CD8-positive, alpha-beta memory T cell (primary cell): ENCODE results near the gene FZR1. TPM values are rescaled to one million over a fixed set of nuclear protein-coding genes. Genes with fewer than 3 reads are reported as not detected.
A peak's percentile ranks its signal among the peaks of the same experiment; 100 is the strongest.

Experiments used
- CTCF ChIA-PET: fragments of 350-600 bp; sonication (Branson Sonifier 250); formaldehyde crosslinking; loops from one replicate; lab custom pipeline; 2021; ENCODE audit warnings: antibody characterized with exemption; lab: Charles Lee
- POLR2A ChIA-PET: fragments of 350-600 bp; sonication (Branson Sonifier 250); formaldehyde crosslinking; loops from one replicate; lab custom pipeline; 2021; ENCODE audit warnings: antibody characterized with exemption; lab: Charles Lee
- DNase-seq, 5 donors: peaks; one replicate each; pipeline versions ENCODE4 v3.0.0 to v3.0.0-alpha.2; 2020 to 2022; ENCODE audit warnings: mixed read lengths in 1 of 5
- H3K27ac ChIP-seq: one replicate; pipeline ENCODE4 v1.7.0; 2013; ENCODE audit warnings: low read depth, mild to moderate bottlenecking, low read length, moderate library complexity
- H3K27me3 ChIP-seq: 2 replicates; pipeline ENCODE4 v1.7.0; 2013; ENCODE audit warnings: low read length, mild to moderate bottlenecking; ENCODE audit not compliant: insufficient read depth, poor library complexity, severe bottlenecking
- H3K36me3 ChIP-seq: 2 replicates; pipeline ENCODE4 v1.7.0; 2013; ENCODE audit warnings: mild to moderate bottlenecking, low read length, moderate library complexity; ENCODE audit not compliant: insufficient read depth
- H3K4me1 ChIP-seq: 2 replicates; pipeline ENCODE4 v1.7.0; 2013; ENCODE audit warnings: mild to moderate bottlenecking, low read length, moderate library complexity; ENCODE audit not compliant: insufficient read depth
- H3K4me3 ChIP-seq: 2 replicates; pipeline ENCODE4 v1.7.0; 2013; ENCODE audit warnings: mild to moderate bottlenecking, low read length
- H3K9me3 ChIP-seq: 2 replicates; pipeline ENCODE4 v1.7.0; 2013; ENCODE audit warnings: mild to moderate bottlenecking, low read length
- H3K27ac Mint-ChIP-seq, 8 donors: one replicate each; pipeline ENCODE4 v1.8.0; 2020 to 2021; ENCODE audit warnings: mixed read lengths in 8 of 8, mild to moderate bottlenecking in 6 of 8, inconsistent platforms in 3 of 8, moderate library complexity in 3 of 8
- H3K27me3 Mint-ChIP-seq, 2 donors: one replicate each; pipeline ENCODE4 v1.8.0; 2020 to 2021; ENCODE audit warnings: mixed read lengths in 2 of 2, mild to moderate bottlenecking in 1 of 2, moderate library complexity in 1 of 2
- H3K36me3 Mint-ChIP-seq, 3 donors: one replicate each; pipeline ENCODE4 v1.8.0; 2020 to 2021; ENCODE audit warnings: mixed read lengths in 3 of 3, inconsistent platforms in 1 of 3, mild to moderate bottlenecking in 1 of 3
- H3K4me1 Mint-ChIP-seq, 3 donors: one replicate each; pipeline ENCODE4 v1.8.0; 2020 to 2021; ENCODE audit warnings: mixed read lengths in 3 of 3, inconsistent platforms in 1 of 3, mild to moderate bottlenecking in 1 of 3
- H3K4me3 Mint-ChIP-seq, 7 donors: one replicate each; pipeline ENCODE4 v1.8.0; 2020 to 2021; ENCODE audit warnings: mixed read lengths in 7 of 7, mild to moderate bottlenecking in 6 of 7, moderate library complexity in 4 of 7, inconsistent platforms in 2 of 7
- H3K9me3 Mint-ChIP-seq, 5 donors: one replicate each; pipeline ENCODE4 v1.8.0; 2020 to 2022; ENCODE audit warnings: mixed read lengths in 5 of 5, mild to moderate bottlenecking in 3 of 5, moderate library complexity in 2 of 5, inconsistent platforms in 1 of 5
- polyA plus RNA-seq: library from polyadenylated mRNA; unstranded; fragments of 300-500 nt; fragmentation: Illumina TruSeq; gene quantifications from one replicate; pipeline ENCODE4 v1.2.3, GENCODE V29; 2021
- total RNA-seq, 2 experiments: library from RNA; stranded (reverse); gene quantifications; one replicate each; pipeline ENCODE4 v1.2.3, GENCODE V29; 2021

FZR1 gene
- total and polyA plus RNA-seq, 3 experiments from 2014 or later = 14.4 to 36.9 (median 36.7) TPM

GRCh38 chr19:3534375-3535234 is 28.5 kb downstream of the FZR1 start:
- peak overlapping the region in 1 of 8 donors; percentile 85 for H3K27ac Mint-ChIP-seq
- ChIA-PET CTCF (interaction anchor here (1.4 kb wide), 1 partner anchor 11 kb away, joined by 4 read pairs; no protein-coding TSS in a partner anchor), POLR2A (no interaction called here)
- peaks cover 0 to 48% (median 1%) of the 10 kb centered on the region in 3 donors for H3K36me3 Mint-ChIP-seq
- no peak overlapping the region for H3K4me3 ChIP-seq
- H3K27me3 ChIP-seq = no peaks in the 10 kb centered on the region
- no peaks in the 10 kb centered on the region for H3K9me3 Mint-ChIP-seq
- no peaks in the 10 kb centered on the region for H3K27me3 Mint-ChIP-seq
- H3K4me1 ChIP-seq = no peaks in the 10 kb centered on the region
- H3K4me3 Mint-ChIP-seq = no peak overlapping the region
- H3K36me3 ChIP-seq = no peaks in the 10 kb centered on the region
- no peak overlapping the region for H3K27ac ChIP-seq
- no peak for DNase-seq
- H3K4me1 Mint-ChIP-seq = peaks cover 0 to 1% (median 0%) of the 10 kb centered on the region in 3 donors
- H3K9me3 ChIP-seq = no peaks in the 10 kb centered on the region

GRCh38 chr19:3535235-3535535 is 29.1 kb downstream of the FZR1 start:
- no peaks in the 10 kb centered on the region for H3K4me1 ChIP-seq
- H3K4me1 Mint-ChIP-seq = peaks cover 0 to 1% (median 0%) of the 10 kb centered on the region in 3 donors
- peaks cover 0 to 50% (median 3%) of the 10 kb centered on the region in 3 donors for H3K36me3 Mint-ChIP-seq
- H3K27ac ChIP-seq = no peak overlapping the region
- no peak for DNase-seq
- H3K27ac Mint-ChIP-seq = no peak overlapping the region
- H3K36me3 ChIP-seq = no peaks in the 10 kb centered on the region
- no peaks in the 10 kb centered on the region for H3K27me3 Mint-ChIP-seq
- H3K27me3 ChIP-seq = no peaks in the 10 kb centered on the region
- H3K4me3 Mint-ChIP-seq = no peak overlapping the region
- no peaks in the 10 kb centered on the region for H3K9me3 Mint-ChIP-seq
- CTCF ChIA-PET = no interaction called here
- H3K4me3 ChIP-seq = no peak overlapping the region
- no peaks in the 10 kb centered on the region for H3K9me3 ChIP-seq
- POLR2A ChIA-PET = no interaction called here

GRCh38 chr19:3535563-3535965 is 29.5 kb downstream of the FZR1 start:
- no peaks in the 10 kb centered on the region for H3K27me3 Mint-ChIP-seq
- H3K27me3 ChIP-seq = no peaks in the 10 kb centered on the region
- no peak overlapping the region for H3K4me3 Mint-ChIP-seq
- no peaks in the 10 kb centered on the region for H3K9me3 ChIP-seq
- no peaks in the 10 kb centered on the region for H3K9me3 Mint-ChIP-seq
- H3K27ac Mint-ChIP-seq = no peak overlapping the region
- H3K4me3 ChIP-seq = no peak overlapping the region
- peaks cover 0 to 50% (median 3%) of the 10 kb centered on the region in 3 donors for H3K36me3 Mint-ChIP-seq
- no peaks in the 10 kb centered on the region for H3K4me1 ChIP-seq
- DNase-seq = no peak
- no peak overlapping the region for H3K27ac ChIP-seq
- POLR2A ChIA-PET = no interaction called here
- H3K36me3 ChIP-seq = no peaks in the 10 kb centered on the region
- CTCF ChIA-PET = no interaction called here
- H3K4me1 Mint-ChIP-seq = peaks cover 0 to 1% (median 0%) of the 10 kb centered on the region in 3 donors

GRCh38 chr19:3535981-3536380 is 29.9 kb downstream of the FZR1 start:
- Histone ChIP-seq H3K27ac (no peak overlapping the region), H3K4me1 (no peaks in the 10 kb centered on the region), H3K9me3 (no peaks in the 10 kb centered on the region), H3K4me3 (no peak overlapping the region), H3K36me3 (no peaks in the 10 kb centered on the region), H3K27me3 (no peaks in the 10 kb centered on the region)
- POLR2A ChIA-PET = no interaction called here
- DNase-seq = no peak
- no peak overlapping the region for H3K27ac Mint-ChIP-seq
- CTCF ChIA-PET = no interaction called here
- no peaks in the 10 kb centered on the region for H3K27me3 Mint-ChIP-seq
- peaks cover 0 to 50% (median 3%) of the 10 kb centered on the region in 3 donors for H3K36me3 Mint-ChIP-seq
- H3K9me3 Mint-ChIP-seq = no peaks in the 10 kb centered on the region
- H3K4me3 Mint-ChIP-seq = peak overlapping the region in 1 of 7 donors; percentile 23
- peaks cover 0 to 1% (median 0%) of the 10 kb centered on the region in 3 donors for H3K4me1 Mint-ChIP-seq

GRCh38 chr19:3536429-3537100 is 30.5 kb downstream of the FZR1 start:
- no peak overlapping the region for H3K27ac Mint-ChIP-seq
- H3K9me3 Mint-ChIP-seq = no peaks in the 10 kb centered on the region
- H3K36me3 Mint-ChIP-seq = peaks cover 0 to 50% (median 3%) of the 10 kb centered on the region in 3 donors
- Histone ChIP-seq H3K9me3 (no peaks in the 10 kb centered on the region), H3K4me3 (no peak overlapping the region), H3K4me1 (no peaks in the 10 kb centered on the region), H3K27me3 (no peaks in the 10 kb centered on the region), H3K36me3 (no peaks in the 10 kb centered on the region), H3K27ac (no peak overlapping the region)
- no peaks in the 10 kb centered on the region for H3K27me3 Mint-ChIP-seq
- no peak for DNase-seq
- no peak overlapping the region for H3K4me3 Mint-ChIP-seq
- H3K4me1 Mint-ChIP-seq = peaks cover 0 to 1% (median 0%) of the 10 kb centered on the region in 3 donors
- ChIA-PET POLR2A (no interaction called here), CTCF (no interaction called here)

- CTCF ChIA-PET = interaction anchor here (0.5 kb wide), 1 partner anchor 20 kb away, joined by 3 read pairs; no protein-coding TSS in a partner anchor
- H3K27me3 Mint-ChIP-seq = no peaks in the 10 kb centered on the region
- H3K9me3 Mint-ChIP-seq = no peaks in the 10 kb centered on the region
- no peak overlapping the region for H3K4me3 Mint-ChIP-seq
- Histone ChIP-seq H3K9me3 (no peaks in the 10 kb centered on the region), H3K4me3 (no peak overlapping the region), H3K27ac (no peak overlapping the region), H3K27me3 (no peaks in the 10 kb centered on the region), H3K36me3 (no peaks in the 10 kb centered on the region), H3K4me1 (no peaks in the 10 kb centered on the region)
- H3K36me3 Mint-ChIP-seq = peaks cover 0 to 50% (median 3%) of the 10 kb centered on the region in 3 donors
- DNase-seq = no peak
- H3K27ac Mint-ChIP-seq = peak overlapping the region in 1 of 8 donors; percentile 85
- POLR2A ChIA-PET = no interaction called here
- peaks cover 0 to 1% (median 0%) of the 10 kb centered on the region in 3 donors for H3K4me1 Mint-ChIP-seq
These were observed 31.0 kb downstream of the FZR1 start for GRCh38 chr19:3537101-3537437.

GRCh38 chr19:3537438-3538240 is 31.5 kb downstream of the FZR1 start:
- H3K36me3 Mint-ChIP-seq = peaks cover 0 to 46% (median 3%) of the 10 kb centered on the region in 3 donors
- POLR2A ChIA-PET = no interaction called here
- no peak for DNase-seq

More at GRCh38 chr19:3537438-3538240, 31.5 kb downstream of the FZR1 start:
- H3K4me3 ChIP-seq = no peak overlapping the region
- no peaks in the 10 kb centered on the region for H3K27me3 ChIP-seq
- H3K27ac ChIP-seq = no peak overlapping the region
- Mint-ChIP-seq H3K9me3 (no peaks in the 10 kb centered on the region), H3K4me3 (no peak overlapping the region), H3K4me1 (peaks cover 0 to 1% (median 0%) of the 10 kb centered on the region in 3 donors), H3K27ac (peak overlapping the region in 1 of 8 donors; percentile 85), H3K27me3 (no peaks in the 10 kb centered on the region)
- H3K4me1 ChIP-seq = no peaks in the 10 kb centered on the region
- CTCF ChIA-PET = interaction anchor here (0.5 kb wide), 1 partner anchor 20 kb away, joined by 3 read pairs; no protein-coding TSS in a partner anchor
- H3K9me3 ChIP-seq = no peaks in the 10 kb centered on the region
- H3K36me3 ChIP-seq = no peaks in the 10 kb centered on the region
